ENCODE results near the gene AGAP6.
"Not testable (repeated sequence)": the region's sequence is repeated elsewhere in the genome, so short reads cannot be mapped to it uniquely, and the experiment has no call there.

The AGAP6 gene

DNA sequence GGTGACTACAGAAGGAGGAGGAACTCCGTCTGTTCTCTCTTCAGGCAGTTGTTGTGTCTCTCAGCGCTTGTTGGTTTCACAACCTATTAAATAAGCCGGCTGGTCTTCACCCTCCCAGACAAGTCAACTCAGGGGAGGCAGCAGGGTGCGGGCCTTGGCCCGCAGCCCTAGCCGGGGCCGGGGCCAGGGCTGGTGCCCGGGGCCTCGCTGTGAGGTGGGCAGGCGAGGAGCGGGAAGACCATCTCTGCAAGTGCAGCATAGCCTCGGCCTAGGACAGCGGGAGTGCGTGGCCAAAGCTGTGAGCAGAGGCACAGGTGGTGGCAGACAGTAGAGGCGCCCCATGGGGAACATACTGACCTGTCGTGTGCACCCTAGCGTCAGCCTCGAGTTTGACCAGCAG lies at the start of gene AGAP6:
Gene AGAP6, plus strand, starts transcription at position 31 of the 400 bp plus-strand sequence. Its CDS starts 310 bp downstream, at position 341.
- not testable (repeated sequence) for DNase-seq (ENCODE audit: low spot score)

DNA sequence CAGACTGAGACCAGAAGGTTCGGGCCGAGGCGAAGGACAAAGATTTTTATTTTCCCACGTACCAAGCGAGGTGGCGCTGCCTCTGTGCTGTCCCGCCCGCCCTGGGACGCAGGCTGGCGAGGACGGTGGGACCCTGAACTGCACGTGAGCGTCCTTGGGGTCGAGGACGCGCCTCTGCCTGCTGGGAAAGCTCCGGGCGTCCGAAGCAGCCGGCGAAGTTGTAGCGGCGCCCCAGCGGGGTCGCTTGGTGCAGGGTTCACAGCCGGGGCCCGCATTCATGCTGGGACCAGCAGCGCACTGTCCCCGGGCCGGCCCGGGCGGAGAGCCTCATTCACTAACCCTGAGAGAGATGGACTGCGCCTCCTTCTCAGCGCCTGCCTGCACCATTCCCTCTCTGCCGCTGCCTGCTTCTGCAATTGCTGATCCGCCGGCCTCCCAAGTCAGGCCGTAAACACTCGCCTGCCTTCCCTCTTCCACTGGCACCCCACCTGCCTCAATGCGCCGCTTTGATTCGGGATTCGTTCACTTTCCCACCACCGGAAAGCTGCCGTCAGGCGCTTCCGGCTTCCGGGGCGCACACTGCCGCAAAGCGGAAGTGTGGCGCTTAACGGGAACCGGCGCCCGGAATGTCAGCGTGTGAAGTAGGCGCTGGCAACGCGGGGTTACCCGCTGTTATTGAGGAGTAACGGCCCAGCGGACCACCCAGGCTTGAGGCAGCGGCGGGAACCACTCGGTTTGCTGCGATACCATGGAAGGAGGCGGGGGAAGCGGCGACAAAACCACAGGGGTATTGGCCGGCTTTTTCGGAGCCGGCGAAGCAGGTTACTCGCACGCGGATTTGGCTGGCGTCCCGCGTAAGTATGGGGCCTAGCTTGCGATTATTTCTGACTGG lies 46.5 kb upstream of the AGAP6 start, which contains the start of the genes PARG and TIMM23B:
Gene PARG, minus strand, starts transcription at position 581 of the 892 bp plus-strand sequence. Its CDS starts 302 bp downstream, at position 279.
Gene TIMM23B, plus strand, starts transcription at position 607 of the 892 bp plus-strand sequence. Its CDS starts 142 bp downstream, at position 749.
- peak; percentile 80 for DNase-seq (ENCODE audit: low spot score)

DNA sequence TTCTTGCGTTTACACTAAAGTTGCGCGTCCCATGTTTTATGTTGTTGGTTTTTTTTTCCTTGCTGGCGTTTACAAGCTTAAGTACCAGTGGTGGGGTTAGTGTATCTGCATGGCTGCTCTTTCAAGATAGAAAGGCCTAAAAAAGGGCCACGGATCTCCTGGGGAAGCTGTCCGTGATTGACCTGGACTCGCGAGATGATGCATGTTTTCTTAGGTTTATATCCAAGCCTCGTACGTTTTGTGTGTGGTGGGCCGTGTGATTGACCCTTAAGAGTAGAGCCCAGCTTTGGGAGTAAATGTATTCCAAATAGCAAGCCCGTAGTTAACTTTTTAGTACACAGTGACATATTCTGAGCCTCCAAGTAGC lies 45.9 kb upstream of the AGAP6 start:
- DNase-seq (ENCODE audit: low spot score): not testable (repeated sequence)

DNA sequence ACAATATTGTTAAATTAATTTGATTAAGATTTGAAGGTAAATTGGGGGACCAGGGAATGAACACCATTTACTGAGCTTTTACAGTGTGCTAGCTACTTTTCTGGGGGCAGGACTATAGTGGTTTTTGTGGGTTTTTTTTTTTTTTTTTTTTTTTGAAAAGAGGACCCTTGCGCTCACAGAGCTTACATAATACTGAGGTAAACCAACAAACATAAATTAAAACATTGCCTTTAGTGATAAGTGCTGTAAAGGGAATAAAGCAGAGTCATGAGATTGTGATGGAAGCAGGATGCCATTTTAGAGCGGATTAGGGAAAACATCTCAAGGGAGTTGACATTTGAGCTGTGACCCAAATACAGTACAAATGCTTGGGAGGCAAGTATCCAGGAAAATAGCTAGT lies 44.6 kb upstream of the AGAP6 start:
- DNase-seq (ENCODE audit: low spot score): not testable (repeated sequence)

- DNase-seq (ENCODE audit: low spot score): not testable (repeated sequence)
Observed at GRCh38 chr10:49948142-49948541, 40.1 kb upstream of the AGAP6 start.

DNA sequence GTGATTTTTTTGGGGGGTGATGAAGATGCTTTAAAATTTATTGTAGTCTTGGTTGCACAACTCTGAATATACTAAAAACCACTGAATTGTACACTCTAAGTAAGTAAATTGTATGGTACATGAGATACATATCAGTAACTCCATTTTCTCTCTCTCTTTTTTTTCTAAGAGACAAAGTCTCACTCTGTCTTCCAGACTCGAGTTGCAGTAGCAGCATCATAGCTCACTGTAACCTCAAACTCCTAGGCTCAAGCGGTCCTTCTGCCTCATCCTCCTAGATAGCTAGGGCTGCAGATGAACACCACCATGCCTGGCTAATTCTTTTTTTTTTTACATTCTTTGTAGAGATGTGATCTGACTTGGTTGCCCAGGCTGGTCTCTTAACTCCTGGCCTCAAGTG lies 39.5 kb upstream of the AGAP6 start:
- DNase-seq (ENCODE audit: low spot score): not testable (repeated sequence)

DNA sequence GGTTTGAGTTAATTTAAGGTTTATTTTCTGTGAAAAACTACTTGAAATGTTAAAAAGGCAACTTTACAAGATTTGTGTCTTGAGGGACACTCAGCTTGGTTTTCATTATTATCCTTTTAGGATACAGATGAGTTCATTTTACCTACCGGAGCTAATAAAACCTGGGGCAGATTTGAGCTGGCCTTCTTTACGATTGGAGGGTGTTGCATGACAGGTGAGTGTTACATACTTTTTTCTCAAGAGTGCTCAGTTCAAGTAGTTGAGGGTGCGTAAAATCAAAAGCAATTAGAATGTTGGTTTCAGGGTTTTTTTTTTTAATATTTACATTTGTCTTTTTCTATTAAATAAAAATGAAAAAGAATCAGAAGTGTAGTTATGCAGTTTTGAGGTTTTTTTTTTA lies 36.2 kb upstream of the AGAP6 start:
- DNase-seq (ENCODE audit: low spot score): not testable (repeated sequence)

GRCh38 chr10:49953122-49953521 lies 35.1 kb upstream of the AGAP6 start:
- DNase-seq (ENCODE audit: low spot score): peak; percentile 51

DNA sequence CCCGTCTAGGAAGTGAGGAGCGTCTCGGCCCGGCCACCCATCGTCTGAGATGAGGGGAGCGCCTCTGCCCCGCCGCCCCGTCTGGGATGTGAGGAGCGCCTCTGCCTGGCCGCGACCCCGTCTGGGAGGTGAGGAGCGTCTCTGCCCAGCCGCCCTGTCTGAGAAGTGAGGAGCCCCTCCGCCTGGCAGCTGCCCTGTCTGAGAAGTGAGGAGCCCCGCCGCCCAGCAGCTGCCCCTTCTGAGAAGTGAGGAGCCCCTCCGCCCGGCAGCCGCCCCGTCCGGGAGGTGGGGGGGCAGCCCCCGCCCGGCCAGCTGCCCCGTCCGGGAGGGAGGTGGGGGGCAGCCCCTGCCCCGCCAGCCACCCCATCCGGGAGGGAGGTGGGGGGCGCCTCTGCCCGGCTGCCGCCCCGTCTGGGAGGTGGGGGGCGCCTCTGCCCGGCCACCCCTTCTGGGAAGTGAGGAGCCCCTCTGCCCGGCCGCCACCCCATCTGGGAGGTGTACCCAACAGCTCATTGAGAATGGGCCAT lies 17.8 kb upstream of the AGAP6 start:
- DNase-seq (ENCODE audit: low spot score): not testable (repeated sequence)

- DNase-seq (ENCODE audit: low spot score): not testable (repeated sequence)
Observed at GRCh38 chr10:49971466-49971865, 16.7 kb upstream of the AGAP6 start.

GRCh38 chr10:49972094-49972493 lies 16.1 kb upstream of the AGAP6 start:
- not testable (repeated sequence) for DNase-seq (ENCODE audit: low spot score)

DNA sequence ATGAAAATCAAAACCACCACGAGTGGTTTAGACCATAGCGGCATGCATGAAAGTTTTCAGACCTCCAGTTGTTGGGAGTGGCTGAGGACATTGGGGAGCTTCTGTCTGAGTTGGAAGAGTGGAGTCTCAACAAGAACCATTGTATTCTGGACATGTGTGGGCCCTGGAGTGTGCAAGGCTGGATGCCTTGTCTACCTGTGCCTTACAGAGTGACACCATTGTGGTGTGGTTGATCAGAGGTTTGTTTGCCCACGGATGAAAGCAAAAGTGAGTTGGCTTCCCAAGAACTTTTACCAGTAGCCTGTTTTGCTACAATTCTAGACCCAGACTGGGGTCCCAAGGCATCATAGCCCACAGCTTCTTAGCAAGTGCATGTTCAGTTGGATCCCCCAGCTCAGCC lies 10.4 kb upstream of the AGAP6 start:
- not testable (repeated sequence) for DNase-seq (ENCODE audit: low spot score)

GRCh38 chr10:49987207-49987606 lies 999 bp upstream of the AGAP6 start:
- DNase-seq (ENCODE audit: low spot score): not testable (repeated sequence)

DNA sequence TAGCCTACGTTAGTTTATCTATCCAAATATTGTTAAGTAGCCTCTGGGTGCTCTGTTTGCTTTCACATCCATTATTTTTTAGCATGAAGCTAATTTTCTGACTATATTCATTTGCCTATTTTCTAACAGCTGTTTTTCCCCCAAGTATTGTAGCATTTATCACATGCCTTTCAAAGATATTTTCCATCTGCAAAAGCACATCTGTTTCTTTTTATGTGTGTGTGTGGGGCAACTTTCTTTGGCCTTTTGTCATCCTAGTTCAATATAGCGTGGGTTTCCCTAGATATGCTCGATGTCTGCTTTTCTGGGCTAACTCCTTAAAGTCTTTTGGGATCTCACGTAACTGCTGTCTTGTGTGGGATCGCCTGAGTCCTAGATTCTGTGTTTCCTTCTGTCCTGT lies 7.1 kb downstream of the AGAP6 start:
- not testable (repeated sequence) for DNase-seq (ENCODE audit: low spot score)

DNA sequence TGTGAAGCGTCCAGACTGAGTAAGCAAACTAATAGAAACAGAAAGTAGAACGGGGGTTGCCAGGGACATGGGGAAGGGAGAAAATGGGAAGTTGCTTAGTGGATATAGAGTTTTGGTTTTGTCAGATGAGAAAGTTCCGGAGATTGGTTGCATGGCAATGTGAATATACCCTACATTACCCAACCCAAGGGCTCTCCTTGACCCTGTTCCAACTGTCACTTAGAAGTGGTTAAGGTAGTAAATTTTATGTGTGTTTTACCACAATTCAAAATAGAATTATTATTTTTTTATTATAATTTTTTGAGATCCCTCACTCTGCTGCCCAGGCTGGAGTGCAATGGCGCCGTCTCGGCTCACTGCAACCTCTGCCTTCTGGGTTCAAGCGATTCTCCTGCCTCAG lies 25.8 kb downstream of the AGAP6 start:
- DNase-seq (ENCODE audit: low spot score): not testable (repeated sequence)

- DNase-seq (ENCODE audit: low spot score): not testable (repeated sequence)
Observed at GRCh38 chr10:50015596-50016220, 27.5 kb downstream of the AGAP6 start.

DNA sequence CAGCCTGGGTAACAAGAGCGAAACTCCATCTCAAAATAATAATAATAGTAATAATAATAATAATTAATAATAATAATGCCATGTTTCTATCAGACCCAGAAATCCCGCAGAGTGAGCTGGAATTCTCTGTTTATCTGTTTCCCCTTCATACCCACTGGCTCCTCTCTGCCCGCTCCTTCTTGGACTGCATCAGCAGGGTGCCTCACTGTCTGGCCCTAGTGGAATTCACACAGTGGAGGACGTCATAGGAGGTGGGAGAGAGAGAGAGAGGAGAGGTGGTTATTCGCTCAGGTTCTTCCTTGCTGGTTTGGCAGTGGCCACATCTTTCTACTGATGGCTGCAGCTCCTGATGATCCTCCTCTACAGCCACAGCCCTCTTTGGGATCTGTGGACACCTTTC lies 28.7 kb downstream of the AGAP6 start:
- DNase-seq (ENCODE audit: low spot score): not testable (repeated sequence)

DNA sequence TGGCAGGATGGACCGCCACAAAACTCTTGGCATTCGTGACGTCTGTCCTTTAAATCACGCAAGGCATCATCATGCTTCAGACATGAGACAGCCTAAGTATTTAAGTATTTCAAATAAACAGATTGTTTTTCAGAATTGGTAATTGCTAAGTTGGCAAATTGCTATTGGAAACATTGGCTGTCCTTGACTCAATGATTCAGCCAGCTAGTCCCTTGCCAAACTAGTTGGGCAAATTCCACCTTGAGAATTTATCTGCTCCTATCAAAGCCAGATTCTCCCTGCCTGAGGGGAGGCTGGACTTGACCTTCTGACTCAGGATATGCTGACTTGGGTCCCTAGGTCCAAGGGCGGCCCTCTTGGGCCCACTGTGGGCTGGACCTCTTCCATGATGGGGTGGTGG lies 29.4 kb downstream of the AGAP6 start:
- DNase-seq (ENCODE audit: low spot score): not testable (repeated sequence)

- DNase-seq (ENCODE audit: low spot score): not testable (repeated sequence)
Observed at GRCh38 chr10:50019279-50019678, 31.1 kb downstream of the AGAP6 start.

DNA sequence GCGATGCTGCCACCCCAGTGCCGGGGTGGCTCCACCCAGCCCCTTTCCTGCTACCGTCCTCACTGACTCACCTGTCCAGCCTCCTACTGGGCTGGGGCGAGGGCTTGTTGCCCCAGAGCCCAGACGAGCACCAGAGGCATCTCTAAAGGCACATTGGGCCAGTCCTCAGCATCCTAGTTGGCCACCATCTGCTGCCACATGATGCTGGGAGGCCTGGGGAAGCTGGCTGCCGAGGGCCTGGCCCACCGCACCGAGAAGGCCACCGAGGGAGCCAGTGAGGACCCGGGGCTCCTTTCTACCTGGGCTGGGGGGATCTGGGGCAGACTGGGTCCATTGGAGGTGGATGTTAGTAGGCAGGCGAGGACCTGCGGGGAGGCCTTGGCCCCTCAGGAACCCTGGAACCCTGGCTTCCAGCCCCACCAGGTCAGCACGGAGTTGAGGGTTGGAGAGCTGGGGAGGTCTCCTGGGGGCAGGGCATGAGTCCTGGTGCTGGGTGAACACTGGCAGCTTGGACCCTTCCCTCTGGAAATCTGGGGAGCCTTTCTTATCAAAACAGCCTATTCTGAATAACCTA lies 32.3 kb downstream of the AGAP6 start:
- DNase-seq (ENCODE audit: low spot score): not testable (repeated sequence)

DNA sequence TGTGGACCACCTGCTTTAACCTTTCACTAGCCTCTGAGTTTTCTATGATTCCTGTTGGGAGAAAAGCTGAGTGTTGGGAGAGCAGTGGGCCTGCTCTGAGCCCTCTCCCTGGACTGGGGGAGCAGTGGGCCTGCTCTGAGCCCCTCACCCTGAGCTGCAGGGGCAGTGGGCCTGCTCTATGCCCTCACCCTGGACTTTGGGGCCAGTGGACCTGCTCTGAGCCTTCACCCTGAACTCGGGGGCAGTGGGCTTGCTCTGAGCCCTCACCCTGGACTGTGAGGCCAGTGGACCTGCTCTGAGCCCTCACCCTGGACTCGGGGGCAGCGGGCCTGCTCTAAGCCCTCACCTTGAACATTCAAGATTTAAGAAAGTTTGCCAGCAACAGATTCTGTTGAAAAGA lies 33.4 kb downstream of the AGAP6 start:
- no peak for DNase-seq (ENCODE audit: low spot score)

GRCh38 chr10:50024716-50025383 lies 36.6 kb downstream of the AGAP6 start:
- DNase-seq (ENCODE audit: low spot score): not testable (repeated sequence)
